NB4 (cell line): Measurements from ENCODE around the gene FSIP1.

ENCODE experiments used
- DNase-seq: peaks from one replicate; pipeline ENCODE4 v3.0.0; 2010; ENCODE audit warnings: low read depth
- H3K4me3 ChIP-seq: one replicate; pipeline ENCODE4 v1.5.1; 2011; ENCODE audit warnings: mild to moderate bottlenecking, low read depth, low read length, moderate library complexity
- MYC ChIP-seq: IDR thresholded peaks from 2 replicates; pipeline ENCODE4 v1.6.1; 2011; ENCODE audit warnings: low read depth, low read length
- POLR2A ChIP-seq: IDR thresholded peaks from 2 replicates; pipeline ENCODE4 v1.6.1; 2011; ENCODE audit warnings: mild to moderate bottlenecking; ENCODE audit not compliant: insufficient read length; ENCODE audit errors: extremely low read depth
- TF ChIP-seq, protein P1 (sequence below): IDR thresholded peaks from one replicate; pipeline ENCODE4 v1.5.1; 2012; ENCODE audit warnings: low read depth, low read length
- TF ChIP-seq, protein P2 (sequence below): IDR thresholded peaks from 2 replicates; pipeline ENCODE4 v1.6.1; 2011; ENCODE audit warnings: low read depth, low read length

FSIP1 gene

DNA sequence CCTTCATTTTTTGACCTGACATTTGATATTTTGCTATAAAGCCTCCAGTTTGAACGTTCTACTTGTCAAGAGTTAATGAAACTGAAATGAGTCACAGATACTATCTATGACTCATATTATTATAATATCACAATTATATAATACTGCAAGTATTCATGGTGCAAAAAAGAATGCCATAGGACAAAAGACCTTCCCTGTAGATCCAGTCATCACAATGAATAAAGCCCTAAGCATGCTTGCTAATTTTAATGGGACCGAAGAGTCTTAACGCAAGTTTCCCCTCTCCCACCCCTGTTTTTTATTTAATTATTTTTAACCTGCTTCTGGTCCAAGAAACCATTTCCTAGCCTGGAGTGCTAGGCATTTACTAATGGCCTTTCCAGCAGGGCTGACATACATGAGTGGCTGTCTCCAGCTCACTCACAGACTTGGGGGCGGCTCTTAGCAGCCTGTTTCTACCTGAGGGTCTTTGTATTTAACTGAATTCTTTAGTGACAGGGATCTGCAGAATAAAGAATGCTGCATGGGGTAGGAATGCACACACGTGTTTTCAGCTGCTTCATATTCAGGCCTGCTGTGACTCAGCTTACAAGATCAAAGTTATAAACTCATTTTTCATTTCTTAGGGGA, 140.5 kb downstream of the FSIP1 start:
- no peak overlapping the region for H3K4me3 ChIP-seq
- no peak for DNase-seq
- TF ChIP-seq, protein P1, sequence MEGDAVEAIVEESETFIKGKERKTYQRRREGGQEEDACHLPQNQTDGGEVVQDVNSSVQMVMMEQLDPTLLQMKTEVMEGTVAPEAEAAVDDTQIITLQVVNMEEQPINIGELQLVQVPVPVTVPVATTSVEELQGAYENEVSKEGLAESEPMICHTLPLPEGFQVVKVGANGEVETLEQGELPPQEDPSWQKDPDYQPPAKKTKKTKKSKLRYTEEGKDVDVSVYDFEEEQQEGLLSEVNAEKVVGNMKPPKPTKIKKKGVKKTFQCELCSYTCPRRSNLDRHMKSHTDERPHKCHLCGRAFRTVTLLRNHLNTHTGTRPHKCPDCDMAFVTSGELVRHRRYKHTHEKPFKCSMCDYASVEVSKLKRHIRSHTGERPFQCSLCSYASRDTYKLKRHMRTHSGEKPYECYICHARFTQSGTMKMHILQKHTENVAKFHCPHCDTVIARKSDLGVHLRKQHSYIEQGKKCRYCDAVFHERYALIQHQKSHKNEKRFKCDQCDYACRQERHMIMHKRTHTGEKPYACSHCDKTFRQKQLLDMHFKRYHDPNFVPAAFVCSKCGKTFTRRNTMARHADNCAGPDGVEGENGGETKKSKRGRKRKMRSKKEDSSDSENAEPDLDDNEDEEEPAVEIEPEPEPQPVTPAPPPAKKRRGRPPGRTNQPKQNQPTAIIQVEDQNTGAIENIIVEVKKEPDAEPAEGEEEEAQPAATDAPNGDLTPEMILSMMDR, result no peak
- TF ChIP-seq MYC (no peak), POLR2A (no peak)
- TF ChIP-seq, protein P2, sequence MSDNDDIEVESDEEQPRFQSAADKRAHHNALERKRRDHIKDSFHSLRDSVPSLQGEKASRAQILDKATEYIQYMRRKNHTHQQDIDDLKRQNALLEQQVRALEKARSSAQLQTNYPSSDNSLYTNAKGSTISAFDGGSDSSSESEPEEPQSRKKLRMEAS, result no peak

DNA sequence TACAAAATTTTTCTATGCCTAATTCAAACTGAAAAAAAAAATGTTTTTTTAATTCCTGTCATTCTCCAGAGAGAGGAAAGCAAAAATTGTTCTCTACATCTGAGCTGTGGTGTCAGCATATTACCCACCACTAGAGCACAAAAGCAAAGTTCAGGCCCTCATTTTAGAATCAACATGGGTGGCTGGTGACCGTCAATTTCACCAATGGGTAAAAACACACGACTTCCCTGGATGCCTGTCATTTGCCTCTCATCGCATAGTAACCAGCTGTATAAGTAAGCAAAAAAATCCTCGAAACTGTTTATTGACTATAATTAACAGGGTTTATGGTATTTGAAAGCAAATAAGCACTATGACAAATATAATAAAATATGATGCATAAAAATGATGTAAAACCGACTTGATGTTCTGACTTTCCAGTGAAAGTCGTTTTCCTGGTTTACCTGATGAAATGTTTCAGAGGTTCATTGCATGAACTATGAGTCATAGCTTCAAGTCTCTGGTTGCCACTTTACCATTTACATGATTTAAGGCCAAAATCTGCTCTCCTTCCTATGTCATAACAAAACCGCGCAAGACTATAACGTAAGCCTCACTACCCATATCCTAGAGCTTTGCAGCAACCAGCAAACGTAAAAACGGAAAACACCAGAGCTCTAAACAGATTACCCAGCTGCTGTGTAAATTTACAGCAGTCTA, 141.3 kb downstream of the FSIP1 start:
- DNase-seq, result no peak
- TF ChIP-seq, protein P2, result no peak
- TF ChIP-seq, protein P1, result no peak
- TF ChIP-seq MYC (no peak), POLR2A (no peak)
- no peak overlapping the region for H3K4me3 ChIP-seq

DNA sequence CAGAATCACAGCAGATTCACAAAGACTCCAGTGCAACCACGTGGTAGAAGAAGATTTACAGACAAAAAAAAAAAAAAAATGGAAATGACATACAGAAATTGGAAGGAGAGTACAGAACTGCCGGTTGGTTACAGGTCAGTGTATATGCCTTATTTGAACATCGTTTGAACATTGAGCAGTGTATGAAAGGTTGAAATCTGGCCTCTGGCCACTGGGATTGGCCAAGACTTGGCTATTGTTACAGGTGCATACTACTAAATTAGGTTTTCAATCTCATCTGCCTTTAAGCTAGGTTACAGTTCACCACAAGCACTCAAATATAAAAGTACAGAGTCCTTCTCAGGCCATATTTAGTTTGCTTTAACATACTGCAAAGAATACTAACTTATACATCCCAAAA, 142.0 kb downstream of the FSIP1 start:
- no peak for DNase-seq
- no peak overlapping the region for H3K4me3 ChIP-seq
- TF ChIP-seq MYC, result no peak
- TF ChIP-seq, protein P1, result no peak
- TF ChIP-seq POLR2A, result no peak
- TF ChIP-seq, protein P2, result no peak

GRCh38 chr15:39639037-39639436, 143.6 kb downstream of the FSIP1 start:
- TF ChIP-seq, protein P1, result no peak
- TF ChIP-seq, protein P2, result no peak
- TF ChIP-seq POLR2A (no peak), MYC (no peak)
- H3K4me3 ChIP-seq, result no peak overlapping the region
- no peak for DNase-seq

GRCh38 chr15:39638041-39638440, 144.6 kb downstream of the FSIP1 start:
- H3K4me3 ChIP-seq, result no peak overlapping the region
- TF ChIP-seq POLR2A, result no peak
- TF ChIP-seq, protein P1, result no peak
- TF ChIP-seq, protein P2, result no peak
- no peak for TF ChIP-seq MYC
- DNase-seq, result no peak
